ENCODE data around the gene EPS15. TPM values are rescaled to one million over a fixed set of nuclear protein-coding genes. Genes with fewer than 3 reads are reported as not detected.

EPS15 gene
- total and polyA plus RNA-seq, 10 of the 15 experiments (the other 5 are each of a cell fraction or from before 2014, with no cell fraction given): 24.7 to 87.8 (median 56.3) TPM

DNA sequence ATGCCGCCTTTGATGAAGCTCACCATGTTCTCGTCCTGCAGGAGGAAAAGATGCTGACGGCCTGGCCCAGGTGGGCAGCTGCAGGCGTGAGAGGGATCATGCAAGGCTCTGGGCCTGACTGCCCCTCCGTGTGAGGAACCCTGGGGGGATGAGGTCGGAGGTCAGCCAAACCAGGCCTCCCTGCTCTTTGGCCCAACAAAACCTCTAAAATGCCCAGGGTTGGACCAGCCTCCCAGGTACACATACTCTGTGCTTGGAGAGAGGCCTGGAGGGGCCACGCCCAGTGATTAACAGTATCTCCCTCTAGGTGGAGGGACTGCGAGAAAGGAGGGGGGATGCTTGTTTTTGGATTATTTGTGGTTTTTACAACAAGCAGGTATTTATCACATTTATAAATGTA, 209.8 kb downstream of the EPS15 start (continued):
- TF ChIP-seq, protein P1, sequence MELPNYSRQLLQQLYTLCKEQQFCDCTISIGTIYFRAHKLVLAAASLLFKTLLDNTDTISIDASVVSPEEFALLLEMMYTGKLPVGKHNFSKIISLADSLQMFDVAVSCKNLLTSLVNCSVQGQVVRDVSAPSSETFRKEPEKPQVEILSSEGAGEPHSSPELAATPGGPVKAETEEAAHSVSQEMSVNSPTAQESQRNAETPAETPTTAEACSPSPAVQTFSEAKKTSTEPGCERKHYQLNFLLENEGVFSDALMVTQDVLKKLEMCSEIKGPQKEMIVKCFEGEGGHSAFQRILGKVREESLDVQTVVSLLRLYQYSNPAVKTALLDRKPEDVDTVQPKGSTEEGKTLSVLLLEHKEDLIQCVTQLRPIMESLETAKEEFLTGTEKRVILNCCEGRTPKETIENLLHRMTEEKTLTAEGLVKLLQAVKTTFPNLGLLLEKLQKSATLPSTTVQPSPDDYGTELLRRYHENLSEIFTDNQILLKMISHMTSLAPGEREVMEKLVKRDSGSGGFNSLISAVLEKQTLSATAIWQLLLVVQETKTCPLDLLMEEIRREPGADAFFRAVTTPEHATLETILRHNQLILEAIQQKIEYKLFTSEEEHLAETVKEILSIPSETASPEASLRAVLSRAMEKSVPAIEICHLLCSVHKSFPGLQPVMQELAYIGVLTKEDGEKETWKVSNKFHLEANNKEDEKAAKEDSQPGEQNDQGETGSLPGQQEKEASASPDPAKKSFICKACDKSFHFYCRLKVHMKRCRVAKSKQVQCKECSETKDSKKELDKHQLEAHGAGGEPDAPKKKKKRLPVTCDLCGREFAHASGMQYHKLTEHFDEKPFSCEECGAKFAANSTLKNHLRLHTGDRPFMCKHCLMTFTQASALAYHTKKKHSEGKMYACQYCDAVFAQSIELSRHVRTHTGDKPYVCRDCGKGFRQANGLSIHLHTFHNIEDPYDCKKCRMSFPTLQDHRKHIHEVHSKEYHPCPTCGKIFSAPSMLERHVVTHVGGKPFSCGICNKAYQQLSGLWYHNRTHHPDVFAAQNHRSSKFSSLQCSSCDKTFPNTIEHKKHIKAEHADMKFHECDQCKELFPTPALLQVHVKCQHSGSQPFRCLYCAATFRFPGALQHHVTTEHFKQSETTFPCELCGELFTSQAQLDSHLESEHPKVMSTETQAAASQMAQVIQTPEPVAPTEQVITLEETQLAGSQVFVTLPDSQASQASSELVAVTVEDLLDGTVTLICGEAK (IDR thresholded peaks at IDR 0.05; ENCODE audit: borderline replicate concordance): no peak
- TF ChIP-seq, protein P2, sequence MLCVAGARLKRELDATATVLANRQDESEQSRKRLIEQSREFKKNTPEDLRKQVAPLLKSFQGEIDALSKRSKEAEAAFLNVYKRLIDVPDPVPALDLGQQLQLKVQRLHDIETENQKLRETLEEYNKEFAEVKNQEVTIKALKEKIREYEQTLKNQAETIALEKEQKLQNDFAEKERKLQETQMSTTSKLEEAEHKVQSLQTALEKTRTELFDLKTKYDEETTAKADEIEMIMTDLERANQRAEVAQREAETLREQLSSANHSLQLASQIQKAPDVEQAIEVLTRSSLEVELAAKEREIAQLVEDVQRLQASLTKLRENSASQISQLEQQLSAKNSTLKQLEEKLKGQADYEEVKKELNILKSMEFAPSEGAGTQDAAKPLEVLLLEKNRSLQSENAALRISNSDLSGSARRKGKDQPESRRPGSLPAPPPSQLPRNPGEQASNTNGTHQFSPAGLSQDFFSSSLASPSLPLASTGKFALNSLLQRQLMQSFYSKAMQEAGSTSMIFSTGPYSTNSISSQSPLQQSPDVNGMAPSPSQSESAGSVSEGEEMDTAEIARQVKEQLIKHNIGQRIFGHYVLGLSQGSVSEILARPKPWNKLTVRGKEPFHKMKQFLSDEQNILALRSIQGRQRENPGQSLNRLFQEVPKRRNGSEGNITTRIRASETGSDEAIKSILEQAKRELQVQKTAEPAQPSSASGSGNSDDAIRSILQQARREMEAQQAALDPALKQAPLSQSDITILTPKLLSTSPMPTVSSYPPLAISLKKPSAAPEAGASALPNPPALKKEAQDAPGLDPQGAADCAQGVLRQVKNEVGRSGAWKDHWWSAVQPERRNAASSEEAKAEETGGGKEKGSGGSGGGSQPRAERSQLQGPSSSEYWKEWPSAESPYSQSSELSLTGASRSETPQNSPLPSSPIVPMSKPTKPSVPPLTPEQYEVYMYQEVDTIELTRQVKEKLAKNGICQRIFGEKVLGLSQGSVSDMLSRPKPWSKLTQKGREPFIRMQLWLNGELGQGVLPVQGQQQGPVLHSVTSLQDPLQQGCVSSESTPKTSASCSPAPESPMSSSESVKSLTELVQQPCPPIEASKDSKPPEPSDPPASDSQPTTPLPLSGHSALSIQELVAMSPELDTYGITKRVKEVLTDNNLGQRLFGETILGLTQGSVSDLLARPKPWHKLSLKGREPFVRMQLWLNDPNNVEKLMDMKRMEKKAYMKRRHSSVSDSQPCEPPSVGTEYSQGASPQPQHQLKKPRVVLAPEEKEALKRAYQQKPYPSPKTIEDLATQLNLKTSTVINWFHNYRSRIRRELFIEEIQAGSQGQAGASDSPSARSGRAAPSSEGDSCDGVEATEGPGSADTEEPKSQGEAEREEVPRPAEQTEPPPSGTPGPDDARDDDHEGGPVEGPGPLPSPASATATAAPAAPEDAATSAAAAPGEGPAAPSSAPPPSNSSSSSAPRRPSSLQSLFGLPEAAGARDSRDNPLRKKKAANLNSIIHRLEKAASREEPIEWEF (IDR thresholded peaks at IDR 0.05; ENCODE audit: insufficient replicate concordance, low read depth, low read length): no peak
- TF ChIP-seq STAT1 (conservative IDR thresholded peaks at IDR 0.05): no peak
- TF ChIP-seq GABPA (IDR thresholded peaks at IDR 0.05; ENCODE audit: low read depth): no peak
- TF ChIP-seq GATAD2B (conservative IDR thresholded peaks at IDR 0.05; ENCODE audit: low read depth): no peak
- no peak for TF ChIP-seq NR2F1 (conservative IDR thresholded peaks at IDR 0.05)
- no peak for TF ChIP-seq POLR2AphosphoS5 (IDR thresholded peaks at IDR 0.05; ENCODE audit: low read length)
- no peak for TF ChIP-seq ZZZ3 (IDR thresholded peaks at IDR 0.05; ENCODE audit: control insufficient read depth, insufficient read length, low read depth)
- no peak for TF ChIP-seq POU2F2 (IDR thresholded peaks at IDR 0.05; ENCODE audit: borderline replicate concordance, low read depth, low read length)
- no peak for TF ChIP-seq SIX5 (IDR thresholded peaks at IDR 0.05; ENCODE audit: low read depth, low read length, severe bottlenecking)
